ENCODE data around the gene SPARCL1.
"Not testable (repeated sequence)": the region's sequence is repeated elsewhere in the genome, so short reads cannot be mapped to it uniquely, and the experiment has no call there.

The SPARCL1 gene, protein sequence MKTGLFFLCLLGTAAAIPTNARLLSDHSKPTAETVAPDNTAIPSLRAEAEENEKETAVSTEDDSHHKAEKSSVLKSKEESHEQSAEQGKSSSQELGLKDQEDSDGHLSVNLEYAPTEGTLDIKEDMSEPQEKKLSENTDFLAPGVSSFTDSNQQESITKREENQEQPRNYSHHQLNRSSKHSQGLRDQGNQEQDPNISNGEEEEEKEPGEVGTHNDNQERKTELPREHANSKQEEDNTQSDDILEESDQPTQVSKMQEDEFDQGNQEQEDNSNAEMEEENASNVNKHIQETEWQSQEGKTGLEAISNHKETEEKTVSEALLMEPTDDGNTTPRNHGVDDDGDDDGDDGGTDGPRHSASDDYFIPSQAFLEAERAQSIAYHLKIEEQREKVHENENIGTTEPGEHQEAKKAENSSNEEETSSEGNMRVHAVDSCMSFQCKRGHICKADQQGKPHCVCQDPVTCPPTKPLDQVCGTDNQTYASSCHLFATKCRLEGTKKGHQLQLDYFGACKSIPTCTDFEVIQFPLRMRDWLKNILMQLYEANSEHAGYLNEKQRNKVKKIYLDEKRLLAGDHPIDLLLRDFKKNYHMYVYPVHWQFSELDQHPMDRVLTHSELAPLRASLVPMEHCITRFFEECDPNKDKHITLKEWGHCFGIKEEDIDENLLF

DNA sequence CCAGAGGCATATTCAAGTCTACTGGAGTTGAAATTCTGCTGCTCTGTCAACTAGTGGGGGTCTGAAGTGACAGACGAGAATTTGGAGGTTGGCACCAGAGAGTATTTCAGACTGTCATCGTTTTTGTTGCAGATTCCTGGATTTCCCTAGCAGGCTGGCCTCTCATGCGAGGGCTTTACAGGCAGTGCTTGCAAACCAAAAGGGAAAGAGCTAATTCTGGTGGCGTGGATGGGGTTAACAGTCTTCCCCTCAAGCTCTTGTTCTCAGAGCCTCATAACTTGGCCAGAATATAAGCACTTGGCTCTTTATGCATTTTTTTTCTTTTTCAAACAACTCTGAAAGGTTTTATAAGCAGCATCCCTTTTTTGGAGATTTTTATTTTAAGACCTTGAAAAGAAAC is at the start of gene SPARCL1:
TSS of gene SPARCL1 (minus strand) at position 190 of the 400 bp plus-strand sequence. CDS start 29,802 bp downstream, outside the sequence.
- Histone ChIP-seq H3K79me2 (ENCODE audit: control insufficient read depth, insufficient read depth, low read length, unreplicated experiment) (no peaks in the 10 kb centered on the region), H3K27ac (ENCODE audit: low read depth, low read length) (no peak within 1 kb of the TSS), H2AFZ (ENCODE audit: low read length, unreplicated experiment) (no peak within 1 kb of the TSS), H3K27me3 (ENCODE audit: insufficient read depth, low read length) (no peaks in the 10 kb centered on the region), H3K36me3 (ENCODE audit: insufficient read depth, low read length) (no peaks in the 10 kb centered on the region), H3K4me3 (ENCODE audit: low read depth, low read length) (no peak within 1 kb of the TSS), H3K4me1 (ENCODE audit: control insufficient read depth, insufficient read depth, low read length, unreplicated experiment) (peaks cover 5% of the 10 kb centered on the region)

DNA sequence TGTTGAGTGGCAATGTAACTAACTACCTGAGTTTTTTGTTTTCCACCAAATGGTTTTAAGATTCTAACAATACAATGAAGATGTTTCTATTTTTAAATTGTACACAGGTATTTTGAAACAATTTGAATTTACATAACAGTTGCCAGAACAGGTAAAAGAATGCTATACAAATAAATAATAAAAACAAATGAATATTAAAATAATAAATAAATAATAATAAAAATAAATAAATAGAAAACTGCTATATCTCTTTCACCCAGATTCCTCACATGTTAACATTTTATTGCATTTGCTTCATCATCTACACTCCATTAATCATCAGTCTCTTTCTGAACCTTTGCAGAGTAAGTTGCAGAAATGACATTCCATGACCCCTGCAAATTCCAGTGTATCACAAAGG is 46.8 kb upstream of the SPARCL1 start:
- Histone ChIP-seq H2AFZ (ENCODE audit: low read length, unreplicated experiment) (no peak overlapping the region), H3K79me2 (ENCODE audit: control insufficient read depth, insufficient read depth, low read length, unreplicated experiment) (no peaks in the 10 kb centered on the region), H3K4me3 (ENCODE audit: low read depth, low read length) (no peak overlapping the region), H3K27me3 (ENCODE audit: insufficient read depth, low read length) (no peaks in the 10 kb centered on the region), H3K27ac (ENCODE audit: low read depth, low read length) (no peak overlapping the region), H3K36me3 (ENCODE audit: insufficient read depth, low read length) (no peaks in the 10 kb centered on the region), H3K4me1 (ENCODE audit: control insufficient read depth, insufficient read depth, low read length, unreplicated experiment) (no peaks in the 10 kb centered on the region)

DNA sequence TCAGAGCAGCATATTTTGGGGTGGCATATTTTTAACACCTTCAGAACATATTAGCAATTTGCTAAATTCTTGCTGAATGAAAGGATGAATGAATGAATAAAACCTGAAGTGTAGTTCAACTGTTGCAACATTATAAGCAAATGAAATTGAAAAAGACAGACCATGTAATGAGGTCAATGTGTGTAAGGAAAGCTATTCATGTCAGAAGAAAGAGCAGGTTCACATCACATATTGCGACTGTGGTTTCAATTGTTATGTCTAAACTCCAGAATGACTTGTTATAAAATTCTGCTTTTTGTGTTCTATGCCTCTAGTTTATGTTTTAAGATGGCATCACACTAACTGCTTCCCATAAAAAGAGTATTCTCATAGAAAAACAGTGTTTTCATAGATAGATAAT is 46.2 kb upstream of the SPARCL1 start:
- H3K27ac ChIP-seq (ENCODE audit: low read depth, low read length) = no peak overlapping the region
- H3K79me2 ChIP-seq (ENCODE audit: control insufficient read depth, insufficient read depth, low read length, unreplicated experiment) = no peaks in the 10 kb centered on the region
- no peaks in the 10 kb centered on the region for H3K4me1 ChIP-seq (ENCODE audit: control insufficient read depth, insufficient read depth, low read length, unreplicated experiment)
- H3K36me3 ChIP-seq (ENCODE audit: insufficient read depth, low read length) = no peaks in the 10 kb centered on the region
- no peak overlapping the region for H2AFZ ChIP-seq (ENCODE audit: low read length, unreplicated experiment)
- H3K4me3 ChIP-seq (ENCODE audit: low read depth, low read length) = no peak overlapping the region
- no peaks in the 10 kb centered on the region for H3K27me3 ChIP-seq (ENCODE audit: insufficient read depth, low read length)

DNA sequence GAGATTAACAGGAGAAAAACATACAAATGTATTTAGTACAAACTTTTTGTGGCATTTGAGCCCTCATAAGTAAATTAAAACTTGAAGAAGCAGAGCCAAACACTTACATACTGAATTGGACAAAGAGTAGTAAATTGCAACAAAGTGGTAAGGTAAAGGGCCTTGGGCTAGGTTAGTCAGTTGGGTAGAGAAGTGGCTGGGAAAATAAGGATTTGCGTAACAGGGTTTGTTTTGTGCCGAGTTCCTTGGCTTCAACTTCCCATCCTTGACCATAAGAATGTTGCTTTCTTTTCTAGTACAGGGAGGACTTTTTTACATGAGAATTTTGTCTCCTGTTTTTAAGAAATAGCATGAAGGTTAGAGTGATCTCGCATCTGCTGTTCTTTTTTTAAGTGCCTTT is 45.8 kb upstream of the SPARCL1 start:
- no peak overlapping the region for H3K4me3 ChIP-seq (ENCODE audit: low read depth, low read length)
- no peaks in the 10 kb centered on the region for H3K27me3 ChIP-seq (ENCODE audit: insufficient read depth, low read length)
- no peaks in the 10 kb centered on the region for H3K36me3 ChIP-seq (ENCODE audit: insufficient read depth, low read length)
- H3K27ac ChIP-seq (ENCODE audit: low read depth, low read length) = no peak overlapping the region
- H3K4me1 ChIP-seq (ENCODE audit: control insufficient read depth, insufficient read depth, low read length, unreplicated experiment) = no peaks in the 10 kb centered on the region
- no peak overlapping the region for H2AFZ ChIP-seq (ENCODE audit: low read length, unreplicated experiment)
- H3K79me2 ChIP-seq (ENCODE audit: control insufficient read depth, insufficient read depth, low read length, unreplicated experiment) = no peaks in the 10 kb centered on the region

DNA sequence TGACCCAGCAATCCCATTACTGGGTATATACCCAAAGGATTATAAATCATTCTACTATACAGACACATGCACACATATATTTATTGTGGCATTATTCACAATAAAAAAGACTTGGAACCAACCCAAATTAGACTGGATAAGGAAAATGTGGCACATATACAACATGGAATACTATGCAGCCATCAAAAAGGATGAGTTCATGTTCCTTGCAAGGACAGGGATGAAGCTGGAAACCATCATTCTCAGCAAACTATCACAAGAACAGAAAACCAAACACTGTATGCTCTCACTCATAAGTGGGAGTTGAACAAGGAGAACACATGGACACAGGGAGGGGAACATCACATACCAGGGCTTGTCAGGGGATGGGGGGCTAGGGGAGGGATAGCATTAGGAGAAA is 45.2 kb upstream of the SPARCL1 start:
- not testable (repeated sequence) for H3K79me2 ChIP-seq (ENCODE audit: control insufficient read depth, insufficient read depth, low read length, unreplicated experiment); H2AFZ ChIP-seq (ENCODE audit: low read length, unreplicated experiment); H3K4me1 ChIP-seq (ENCODE audit: control insufficient read depth, insufficient read depth, low read length, unreplicated experiment); H3K4me3 ChIP-seq (ENCODE audit: low read depth, low read length); H3K27me3 ChIP-seq (ENCODE audit: insufficient read depth, low read length); H3K27ac ChIP-seq (ENCODE audit: low read depth, low read length); H3K36me3 ChIP-seq (ENCODE audit: insufficient read depth, low read length)

DNA sequence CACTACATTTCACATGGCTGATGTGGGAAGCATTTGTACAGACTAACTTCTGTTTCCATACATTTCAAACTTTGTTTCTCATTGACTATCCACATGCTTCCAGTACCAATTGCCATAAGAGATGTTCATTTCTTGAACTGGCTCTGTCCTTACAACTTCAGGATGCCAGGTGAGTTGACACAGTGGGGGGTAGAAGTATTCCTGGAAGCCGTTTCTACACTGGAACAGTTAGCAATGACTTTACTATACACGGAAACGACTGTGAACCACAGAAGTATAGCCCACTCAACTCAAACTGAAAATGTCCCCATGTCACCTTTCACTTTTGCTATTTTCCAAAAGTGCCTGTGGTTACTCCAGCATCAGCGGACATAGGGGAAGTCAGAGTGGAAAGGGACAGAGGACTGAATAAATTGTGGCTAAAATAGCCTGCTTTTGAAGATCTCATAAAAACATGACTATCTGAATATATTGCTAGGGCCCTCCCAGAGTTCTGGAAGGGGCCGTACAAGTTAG is 41.2 kb upstream of the SPARCL1 start:
- Histone ChIP-seq H3K79me2 (ENCODE audit: control insufficient read depth, insufficient read depth, low read length, unreplicated experiment) (no peaks in the 10 kb centered on the region), H3K4me3 (ENCODE audit: low read depth, low read length) (no peak overlapping the region), H3K4me1 (ENCODE audit: control insufficient read depth, insufficient read depth, low read length, unreplicated experiment) (no peaks in the 10 kb centered on the region), H3K27me3 (ENCODE audit: insufficient read depth, low read length) (no peaks in the 10 kb centered on the region), H3K36me3 (ENCODE audit: insufficient read depth, low read length) (no peaks in the 10 kb centered on the region), H2AFZ (ENCODE audit: low read length, unreplicated experiment) (no peak overlapping the region), H3K27ac (ENCODE audit: low read depth, low read length) (no peak overlapping the region)

DNA sequence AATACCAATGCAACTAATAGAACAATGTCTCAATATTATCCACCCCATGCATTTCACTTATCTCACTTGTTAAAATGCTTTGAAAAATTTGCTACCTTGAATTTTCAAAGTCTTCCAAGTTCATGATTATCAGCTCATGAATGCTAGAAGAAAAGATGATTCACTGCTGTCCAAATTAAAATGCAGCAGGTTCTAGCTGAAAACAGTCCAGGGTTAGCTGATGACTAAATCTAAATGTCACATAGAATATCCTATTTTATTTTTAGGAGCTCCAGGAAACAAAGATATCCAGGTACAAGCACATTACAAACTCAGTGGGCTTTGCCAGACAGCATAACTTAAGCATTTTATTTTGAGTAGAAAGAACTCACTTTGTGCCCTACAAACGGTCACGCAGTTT is 38.0 kb upstream of the SPARCL1 start:
- H3K36me3 ChIP-seq (ENCODE audit: insufficient read depth, low read length) = no peaks in the 10 kb centered on the region
- no peak overlapping the region for H2AFZ ChIP-seq (ENCODE audit: low read length, unreplicated experiment)
- no peaks in the 10 kb centered on the region for H3K79me2 ChIP-seq (ENCODE audit: control insufficient read depth, insufficient read depth, low read length, unreplicated experiment)
- no peak overlapping the region for H3K4me3 ChIP-seq (ENCODE audit: low read depth, low read length)
- no peak overlapping the region for H3K27ac ChIP-seq (ENCODE audit: low read depth, low read length)
- no peaks in the 10 kb centered on the region for H3K27me3 ChIP-seq (ENCODE audit: insufficient read depth, low read length)
- H3K4me1 ChIP-seq (ENCODE audit: control insufficient read depth, insufficient read depth, low read length, unreplicated experiment) = no peaks in the 10 kb centered on the region

DNA sequence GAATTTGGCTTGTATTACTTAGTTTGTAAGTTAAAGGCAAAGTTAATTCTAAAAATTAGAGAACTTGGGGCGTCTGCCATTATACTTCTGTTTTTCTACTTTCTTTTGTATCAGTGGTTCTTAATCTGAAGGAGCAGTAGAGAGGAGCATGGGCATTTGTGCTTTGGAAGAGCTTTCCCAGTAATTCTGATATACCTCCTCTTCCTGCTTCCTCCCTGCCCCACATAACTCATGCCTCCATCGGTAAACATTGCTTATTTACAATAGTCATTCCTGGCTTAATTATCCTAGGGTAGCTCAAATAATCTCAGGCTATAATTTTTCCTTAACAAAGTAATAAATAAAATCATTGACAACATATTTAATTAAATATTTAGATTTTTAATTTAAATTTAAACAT is 37.1 kb upstream of the SPARCL1 start:
- Histone ChIP-seq H3K4me3 (ENCODE audit: low read depth, low read length) (no peak overlapping the region), H3K4me1 (ENCODE audit: control insufficient read depth, insufficient read depth, low read length, unreplicated experiment) (no peaks in the 10 kb centered on the region), H3K27ac (ENCODE audit: low read depth, low read length) (no peak overlapping the region), H2AFZ (ENCODE audit: low read length, unreplicated experiment) (no peak overlapping the region), H3K27me3 (ENCODE audit: insufficient read depth, low read length) (no peaks in the 10 kb centered on the region), H3K79me2 (ENCODE audit: control insufficient read depth, insufficient read depth, low read length, unreplicated experiment) (no peaks in the 10 kb centered on the region), H3K36me3 (ENCODE audit: insufficient read depth, low read length) (no peaks in the 10 kb centered on the region)

DNA sequence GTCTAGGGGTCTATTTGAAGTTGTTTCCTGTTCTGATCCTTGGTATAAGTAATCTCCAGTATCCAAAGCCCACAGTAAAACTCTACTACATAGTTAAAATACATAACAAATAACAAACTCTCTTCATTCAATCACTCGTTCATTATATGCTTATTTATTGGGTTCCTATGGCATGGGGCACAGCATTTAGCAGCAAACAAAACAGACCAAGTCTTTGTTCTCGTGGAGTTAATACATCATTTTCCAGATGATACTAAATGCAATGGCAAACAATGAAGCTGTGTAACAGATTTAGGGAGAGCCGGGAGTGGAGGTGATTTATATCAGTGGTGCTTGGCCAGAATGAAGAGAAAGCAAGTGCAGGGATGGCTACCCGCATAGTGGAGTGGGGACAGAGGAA is 36.6 kb upstream of the SPARCL1 start:
- H3K79me2 ChIP-seq (ENCODE audit: control insufficient read depth, insufficient read depth, low read length, unreplicated experiment) = no peaks in the 10 kb centered on the region
- no peaks in the 10 kb centered on the region for H3K4me1 ChIP-seq (ENCODE audit: control insufficient read depth, insufficient read depth, low read length, unreplicated experiment)
- no peak overlapping the region for H3K4me3 ChIP-seq (ENCODE audit: low read depth, low read length)
- H3K27ac ChIP-seq (ENCODE audit: low read depth, low read length) = no peak overlapping the region
- no peak overlapping the region for H2AFZ ChIP-seq (ENCODE audit: low read length, unreplicated experiment)
- no peaks in the 10 kb centered on the region for H3K36me3 ChIP-seq (ENCODE audit: insufficient read depth, low read length)
- H3K27me3 ChIP-seq (ENCODE audit: insufficient read depth, low read length) = no peaks in the 10 kb centered on the region

DNA sequence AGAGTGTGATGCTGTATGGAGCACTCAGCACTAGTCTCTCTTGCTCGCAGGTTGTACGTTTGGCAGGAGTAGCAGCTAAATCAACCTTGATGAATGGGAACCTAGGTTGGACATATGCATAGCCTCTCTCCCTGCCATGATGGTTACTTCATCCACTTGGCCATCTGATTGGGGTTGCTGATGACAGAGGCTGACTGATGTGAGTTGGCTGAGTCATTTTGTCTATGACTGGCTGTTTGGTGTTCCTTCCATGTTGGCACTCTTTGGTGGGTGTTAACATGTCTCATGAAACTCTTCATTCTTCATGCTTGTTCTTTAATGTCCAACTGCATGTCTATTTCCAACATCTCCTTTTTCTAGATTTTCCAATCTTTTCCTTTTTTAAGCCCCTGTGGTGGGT is 31.6 kb upstream of the SPARCL1 start:
- H3K4me1 ChIP-seq (ENCODE audit: control insufficient read depth, insufficient read depth, low read length, unreplicated experiment) = peaks cover 11% of the 10 kb centered on the region
- no peak overlapping the region for H3K27ac ChIP-seq (ENCODE audit: low read depth, low read length)
- no peaks in the 10 kb centered on the region for H3K36me3 ChIP-seq (ENCODE audit: insufficient read depth, low read length)

More for the DNA sequence above, 31.6 kb upstream of the SPARCL1 start:
- Histone ChIP-seq H3K4me3 (ENCODE audit: low read depth, low read length) (no peak overlapping the region), H3K27me3 (ENCODE audit: insufficient read depth, low read length) (no peaks in the 10 kb centered on the region), H2AFZ (ENCODE audit: low read length, unreplicated experiment) (no peak overlapping the region), H3K79me2 (ENCODE audit: control insufficient read depth, insufficient read depth, low read length, unreplicated experiment) (no peaks in the 10 kb centered on the region)
